GM23338 (cell line): ENCODE data around the gene TANGO6. TPM values are rescaled to one million over a fixed set of nuclear protein-coding genes. Genes with fewer than 3 reads are reported as not detected.

ENCODE experiments used
- ATAC-seq: fragments of 200-7000 bp; cut with Tn5 transposase; 3 replicates; pipeline ENCODE4 v1.9.1; 2020
- DNase-seq: peaks from one replicate; pipeline ENCODE4 v3.0.0-alpha.2; 2015; ENCODE audit warnings: low spot score
- H2AFZ ChIP-seq: fragments of 200-600 bp; sonication (generic); 2 replicates; pipeline ENCODE4 v1.8.0; 2016; ENCODE audit warnings: antibody characterized with exemption, mild to moderate bottlenecking, moderate library complexity
- H3F3A ChIP-seq: fragments of 200-600 bp; sonication (generic); replicated peaks from 2 replicates; pipeline ENCODE4 v1.8.0; 2017; ENCODE audit warnings: antibody characterized with exemption, mixed run types, low read depth
- H3K27ac ChIP-seq: fragments of 200-600 bp; sonication (generic); 2 replicates; pipeline ENCODE4 v1.6.1; 2016; ENCODE audit warnings: low read depth
- H3K27me3 ChIP-seq: fragments of 200-600 bp; sonication (generic); 2 replicates; pipeline ENCODE4 v1.8.0; 2016; ENCODE audit warnings: mild to moderate bottlenecking, mixed run types, moderate library complexity; ENCODE audit not compliant: insufficient read depth
- H3K36me3 ChIP-seq: fragments of 200-600 bp; sonication (generic); 2 replicates; pipeline ENCODE4 v1.8.0; 2016; ENCODE audit warnings: mild to moderate bottlenecking; ENCODE audit not compliant: insufficient read depth
- H3K4me1 ChIP-seq: fragments of 200-600 bp; sonication (generic); 2 replicates; pipeline ENCODE4 v1.8.0; 2016; ENCODE audit warnings: mild to moderate bottlenecking, moderate library complexity; ENCODE audit not compliant: insufficient read depth
- H3K4me2 ChIP-seq: fragments of 200-600 bp; sonication (generic); 2 replicates; pipeline ENCODE4 v1.7.1; 2017; ENCODE audit warnings: mixed run types
- H3K4me3 ChIP-seq: fragments of 200-600 bp; sonication (generic); 2 replicates; pipeline ENCODE4 v1.6.1; 2016; ENCODE audit warnings: mixed run types
- H3K79me2 ChIP-seq: fragments of 200-600 bp; sonication (generic); replicated peaks from 2 replicates; pipeline ENCODE4 v1.8.0; 2017; ENCODE audit warnings: mild to moderate bottlenecking; ENCODE audit not compliant: insufficient read depth
- H3K9me2 ChIP-seq: fragments of 200-600 bp; sonication (generic); 2 replicates; pipeline ENCODE4 v1.8.0; 2017; ENCODE audit not compliant: insufficient read depth
- H4K20me1 ChIP-seq: fragments of 200-600 bp; sonication (generic); replicated peaks from 2 replicates; pipeline ENCODE4 v1.8.0; 2017; ENCODE audit warnings: mild to moderate bottlenecking; ENCODE audit not compliant: insufficient read depth
- H3K27ac Mint-ChIP-seq: 2 replicates; pipeline ENCODE4 v1.8.0; 2020; ENCODE audit warnings: inconsistent platforms, mild to moderate bottlenecking, moderate library complexity, mixed read lengths
- H3K27me3 Mint-ChIP-seq: 3 replicates; pipeline ENCODE4 v1.8.0; 2022; ENCODE audit warnings: low read depth, mild to moderate bottlenecking, moderate library complexity, mixed read lengths, inconsistent platforms; ENCODE audit not compliant: insufficient read depth, poor library complexity
- H3K36me3 Mint-ChIP-seq: 3 replicates; pipeline ENCODE4 v1.8.0; 2021; ENCODE audit warnings: low read depth, mild to moderate bottlenecking, inconsistent platforms, moderate library complexity, mixed read lengths
- H3K4me1 Mint-ChIP-seq: 3 replicates; pipeline ENCODE4 v1.8.0; 2020; ENCODE audit warnings: mild to moderate bottlenecking, inconsistent platforms, mixed read lengths
- H3K4me3 Mint-ChIP-seq: 3 replicates; pipeline ENCODE4 v1.8.0; 2021; ENCODE audit warnings: moderate library complexity, mild to moderate bottlenecking, inconsistent platforms, mixed read lengths
- H3K9me3 Mint-ChIP-seq: 3 replicates; pipeline ENCODE4 v1.8.0; 2020; ENCODE audit warnings: moderate library complexity, mild to moderate bottlenecking, inconsistent platforms, mixed read lengths
- CREB1 ChIP-seq: fragments of 250-450 bp; sonication (Bioruptor Pico); IDR thresholded peaks from 2 replicates; pipeline ENCODE4 v1.5.0; 2020; ENCODE audit warnings: low read depth, mild to moderate bottlenecking, moderate library complexity
- EZH2phosphoT487 ChIP-seq: fragments of 200-600 bp; sonication (generic); IDR thresholded peaks from one replicate; pipeline ENCODE4 v1.8.1; 2018; ENCODE audit warnings: antibody characterized with exemption; ENCODE audit not compliant: unreplicated experiment
- POLR2AphosphoS5 ChIP-seq: IDR thresholded peaks from 2 replicates; pipeline ENCODE4 v1.6.1; 2016; ENCODE audit warnings: antibody characterized with exemption, low read depth
- STAT1 ChIP-seq: IDR thresholded peaks from one replicate; pipeline ENCODE4 v1.6.1; 2016; ENCODE audit warnings: antibody characterized with exemption; ENCODE audit not compliant: unreplicated experiment
- polyA plus RNA-seq: library from polyadenylated mRNA; unstranded; fragments of >200 nt; fragmentation: Nextera tagmentation; extraction: Ambion mirVana; gene quantifications from 2 replicates; pipeline ENCODE4 v1.2.1, GENCODE V29; 2016
- total RNA-seq: library from RNA; depleted of rRNA; stranded (reverse); fragments of >200 nt; shearing (Covaris generic); gene quantifications from 2 replicates; pipeline ENCODE4 v1.2.3, GENCODE V29; 2014
- TF ChIP-seq, protein P1 (sequence below): IDR thresholded peaks from one replicate; pipeline ENCODE4 v1.6.1; 2018; ENCODE audit warnings: antibody characterized with exemption; ENCODE audit not compliant: unreplicated experiment
- TF ChIP-seq, protein P2 (sequence below): IDR thresholded peaks from 2 replicates; pipeline ENCODE4 v1.6.1; 2016; ENCODE audit warnings: antibody characterized with exemption
- TF ChIP-seq, protein P3 (sequence below): fragments of 250-450 bp; sonication (Bioruptor Pico); IDR thresholded peaks from 2 replicates; pipeline ENCODE4 v1.5.0; 2020; ENCODE audit warnings: mild to moderate bottlenecking, moderate library complexity

The TANGO6 gene
- total and polyA plus RNA-seq, 2 experiments from 2014 or later: 7.2 to 23.2 TPM

DNA sequence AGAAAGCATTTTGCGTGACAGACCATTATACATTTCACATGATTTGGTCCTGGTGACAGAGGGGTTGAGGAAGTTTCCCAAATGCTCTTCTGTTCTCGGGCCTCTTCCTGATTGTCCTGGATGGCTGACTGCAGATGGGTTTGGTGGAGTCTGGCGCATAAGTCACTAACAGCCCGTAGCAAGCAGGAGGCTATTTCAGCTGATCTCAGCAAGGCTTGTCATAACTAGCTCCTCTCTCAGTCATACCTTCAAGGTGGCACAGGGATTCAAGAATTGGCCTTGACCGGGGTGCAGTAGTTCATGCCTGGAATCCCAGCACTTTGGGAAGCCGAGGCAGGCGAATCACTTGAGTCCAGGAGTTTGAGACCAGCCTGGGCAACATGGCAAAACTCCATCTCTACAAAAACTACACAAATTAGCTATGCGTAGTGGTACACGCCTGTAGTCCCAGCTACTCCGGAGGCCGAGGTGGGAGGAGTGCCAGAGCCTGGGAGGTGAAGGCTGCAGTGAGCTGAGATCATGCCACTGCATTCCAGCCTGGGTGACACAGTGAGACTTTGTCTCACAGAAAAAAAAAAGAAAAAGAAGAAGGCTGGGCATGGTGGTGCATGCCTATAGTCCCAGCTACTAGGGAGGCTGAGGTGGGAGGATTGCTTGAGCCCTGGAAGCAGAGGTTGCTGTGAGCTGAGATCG lies 193.2 kb downstream of the TANGO6 start:
- no peak overlapping the region for H3K4me2 ChIP-seq
- H4K20me1 ChIP-seq: no peaks in the 10 kb centered on the region
- peaks cover 5% of the 10 kb centered on the region; the same call in 1 of the 2 replicates for H3K36me3 ChIP-seq
- no peaks in the 10 kb centered on the region for H3K79me2 ChIP-seq
- Mint-ChIP-seq H3K4me1 (no peaks in the 10 kb centered on the region; the same call in 2 of the 3 replicates), H3K27ac (no peak overlapping the region), H3K4me3 (no peak overlapping the region), H3K27me3 (peaks cover 2% of the 10 kb centered on the region), H3K9me3 (peaks cover 2% of the 10 kb centered on the region; the same call in 2 of the 3 replicates), H3K36me3 (peaks cover 7% of the 10 kb centered on the region)
- H3K4me3 ChIP-seq: no peak overlapping the region
- 0 out of 2 replicates have a peak overlapping the region, but pooled peaks have one; percentile 14 for H3K27ac ChIP-seq
- TF ChIP-seq STAT1 (no peak), EZH2phosphoT487 (no peak), CREB1 (no peak), POLR2AphosphoS5 (no peak)
- TF ChIP-seq, protein P1, sequence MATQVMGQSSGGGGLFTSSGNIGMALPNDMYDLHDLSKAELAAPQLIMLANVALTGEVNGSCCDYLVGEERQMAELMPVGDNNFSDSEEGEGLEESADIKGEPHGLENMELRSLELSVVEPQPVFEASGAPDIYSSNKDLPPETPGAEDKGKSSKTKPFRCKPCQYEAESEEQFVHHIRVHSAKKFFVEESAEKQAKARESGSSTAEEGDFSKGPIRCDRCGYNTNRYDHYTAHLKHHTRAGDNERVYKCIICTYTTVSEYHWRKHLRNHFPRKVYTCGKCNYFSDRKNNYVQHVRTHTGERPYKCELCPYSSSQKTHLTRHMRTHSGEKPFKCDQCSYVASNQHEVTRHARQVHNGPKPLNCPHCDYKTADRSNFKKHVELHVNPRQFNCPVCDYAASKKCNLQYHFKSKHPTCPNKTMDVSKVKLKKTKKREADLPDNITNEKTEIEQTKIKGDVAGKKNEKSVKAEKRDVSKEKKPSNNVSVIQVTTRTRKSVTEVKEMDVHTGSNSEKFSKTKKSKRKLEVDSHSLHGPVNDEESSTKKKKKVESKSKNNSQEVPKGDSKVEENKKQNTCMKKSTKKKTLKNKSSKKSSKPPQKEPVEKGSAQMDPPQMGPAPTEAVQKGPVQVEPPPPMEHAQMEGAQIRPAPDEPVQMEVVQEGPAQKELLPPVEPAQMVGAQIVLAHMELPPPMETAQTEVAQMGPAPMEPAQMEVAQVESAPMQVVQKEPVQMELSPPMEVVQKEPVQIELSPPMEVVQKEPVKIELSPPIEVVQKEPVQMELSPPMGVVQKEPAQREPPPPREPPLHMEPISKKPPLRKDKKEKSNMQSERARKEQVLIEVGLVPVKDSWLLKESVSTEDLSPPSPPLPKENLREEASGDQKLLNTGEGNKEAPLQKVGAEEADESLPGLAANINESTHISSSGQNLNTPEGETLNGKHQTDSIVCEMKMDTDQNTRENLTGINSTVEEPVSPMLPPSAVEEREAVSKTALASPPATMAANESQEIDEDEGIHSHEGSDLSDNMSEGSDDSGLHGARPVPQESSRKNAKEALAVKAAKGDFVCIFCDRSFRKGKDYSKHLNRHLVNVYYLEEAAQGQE: no peak
- TF ChIP-seq, protein P2, sequence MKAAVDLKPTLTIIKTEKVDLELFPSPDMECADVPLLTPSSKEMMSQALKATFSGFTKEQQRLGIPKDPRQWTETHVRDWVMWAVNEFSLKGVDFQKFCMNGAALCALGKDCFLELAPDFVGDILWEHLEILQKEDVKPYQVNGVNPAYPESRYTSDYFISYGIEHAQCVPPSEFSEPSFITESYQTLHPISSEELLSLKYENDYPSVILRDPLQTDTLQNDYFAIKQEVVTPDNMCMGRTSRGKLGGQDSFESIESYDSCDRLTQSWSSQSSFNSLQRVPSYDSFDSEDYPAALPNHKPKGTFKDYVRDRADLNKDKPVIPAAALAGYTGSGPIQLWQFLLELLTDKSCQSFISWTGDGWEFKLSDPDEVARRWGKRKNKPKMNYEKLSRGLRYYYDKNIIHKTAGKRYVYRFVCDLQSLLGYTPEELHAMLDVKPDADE: no peak
- TF ChIP-seq, protein P3, sequence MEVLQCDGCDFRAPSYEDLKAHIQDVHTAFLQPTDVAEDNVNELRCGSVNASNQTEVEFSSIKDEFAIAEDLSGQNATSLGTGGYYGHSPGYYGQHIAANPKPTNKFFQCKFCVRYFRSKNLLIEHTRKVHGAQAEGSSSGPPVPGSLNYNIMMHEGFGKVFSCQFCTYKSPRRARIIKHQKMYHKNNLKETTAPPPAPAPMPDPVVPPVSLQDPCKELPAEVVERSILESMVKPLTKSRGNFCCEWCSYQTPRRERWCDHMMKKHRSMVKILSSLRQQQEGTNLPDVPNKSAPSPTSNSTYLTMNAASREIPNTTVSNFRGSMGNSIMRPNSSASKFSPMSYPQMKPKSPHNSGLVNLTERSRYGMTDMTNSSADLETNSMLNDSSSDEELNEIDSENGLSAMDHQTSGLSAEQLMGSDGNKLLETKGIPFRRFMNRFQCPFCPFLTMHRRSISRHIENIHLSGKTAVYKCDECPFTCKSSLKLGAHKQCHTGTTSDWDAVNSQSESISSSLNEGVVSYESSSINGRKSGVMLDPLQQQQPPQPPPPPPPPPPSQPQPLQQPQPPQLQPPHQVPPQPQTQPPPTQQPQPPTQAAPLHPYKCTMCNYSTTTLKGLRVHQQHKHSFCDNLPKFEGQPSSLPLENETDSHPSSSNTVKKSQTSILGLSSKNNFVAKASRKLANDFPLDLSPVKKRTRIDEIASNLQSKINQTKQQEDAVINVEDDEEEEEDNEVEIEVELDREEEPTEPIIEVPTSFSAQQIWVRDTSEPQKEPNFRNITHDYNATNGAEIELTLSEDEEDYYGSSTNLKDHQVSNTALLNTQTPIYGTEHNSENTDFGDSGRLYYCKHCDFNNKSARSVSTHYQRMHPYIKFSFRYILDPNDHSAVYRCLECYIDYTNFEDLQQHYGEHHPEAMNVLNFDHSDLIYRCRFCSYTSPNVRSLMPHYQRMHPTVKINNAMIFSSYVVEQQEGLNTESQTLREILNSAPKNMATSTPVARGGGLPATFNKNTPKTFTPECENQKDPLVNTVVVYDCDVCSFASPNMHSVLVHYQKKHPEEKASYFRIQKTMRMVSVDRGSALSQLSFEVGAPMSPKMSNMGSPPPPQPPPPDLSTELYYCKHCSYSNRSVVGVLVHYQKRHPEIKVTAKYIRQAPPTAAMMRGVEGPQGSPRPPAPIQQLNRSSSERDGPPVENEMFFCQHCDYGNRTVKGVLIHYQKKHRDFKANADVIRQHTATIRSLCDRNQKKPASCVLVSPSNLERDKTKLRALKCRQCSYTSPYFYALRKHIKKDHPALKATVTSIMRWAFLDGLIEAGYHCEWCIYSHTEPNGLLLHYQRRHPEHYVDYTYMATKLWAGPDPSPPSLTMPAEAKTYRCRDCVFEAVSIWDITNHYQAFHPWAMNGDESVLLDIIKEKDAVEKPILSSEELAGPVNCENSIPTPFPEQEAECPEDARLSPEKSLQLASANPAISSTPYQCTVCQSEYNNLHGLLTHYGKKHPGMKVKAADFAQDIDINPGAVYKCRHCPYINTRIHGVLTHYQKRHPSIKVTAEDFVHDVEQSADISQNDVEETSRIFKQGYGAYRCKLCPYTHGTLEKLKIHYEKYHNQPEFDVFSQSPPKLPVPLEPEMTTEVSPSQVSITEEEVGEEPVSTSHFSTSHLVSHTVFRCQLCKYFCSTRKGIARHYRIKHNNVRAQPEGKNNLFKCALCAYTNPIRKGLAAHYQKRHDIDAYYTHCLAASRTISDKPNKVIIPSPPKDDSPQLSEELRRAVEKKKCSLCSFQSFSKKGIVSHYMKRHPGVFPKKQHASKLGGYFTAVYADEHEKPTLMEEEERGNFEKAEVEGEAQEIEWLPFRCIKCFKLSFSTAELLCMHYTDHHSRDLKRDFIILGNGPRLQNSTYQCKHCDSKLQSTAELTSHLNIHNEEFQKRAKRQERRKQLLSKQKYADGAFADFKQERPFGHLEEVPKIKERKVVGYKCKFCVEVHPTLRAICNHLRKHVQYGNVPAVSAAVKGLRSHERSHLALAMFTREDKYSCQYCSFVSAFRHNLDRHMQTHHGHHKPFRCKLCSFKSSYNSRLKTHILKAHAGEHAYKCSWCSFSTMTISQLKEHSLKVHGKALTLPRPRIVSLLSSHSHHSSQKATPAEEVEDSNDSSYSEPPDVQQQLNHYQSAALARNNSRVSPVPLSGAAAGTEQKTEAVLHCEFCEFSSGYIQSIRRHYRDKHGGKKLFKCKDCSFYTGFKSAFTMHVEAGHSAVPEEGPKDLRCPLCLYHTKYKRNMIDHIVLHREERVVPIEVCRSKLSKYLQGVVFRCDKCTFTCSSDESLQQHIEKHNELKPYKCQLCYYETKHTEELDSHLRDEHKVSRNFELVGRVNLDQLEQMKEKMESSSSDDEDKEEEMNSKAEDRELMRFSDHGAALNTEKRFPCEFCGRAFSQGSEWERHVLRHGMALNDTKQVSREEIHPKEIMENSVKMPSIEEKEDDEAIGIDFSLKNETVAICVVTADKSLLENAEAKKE (CRISPR knock-in tag): no peak
- ATAC-seq: no peak
- H3K4me1 ChIP-seq: no peaks in the 10 kb centered on the region
- DNase-seq: no peak
- 0 out of 2 replicates have a peak, but pooled peaks cover 4% of the 10 kb centered on the region for H3F3A ChIP-seq
- H3K27me3 ChIP-seq: no peaks in the 10 kb centered on the region
- no peak overlapping the region for H2AFZ ChIP-seq
- H3K9me2 ChIP-seq: peaks cover 8% of the 10 kb centered on the region
